SK-N-SH treated with all-trans-retinoic acid at 6 μM for 48 hours (cell line): ENCODE measurements around the gene SF3B5.

Experiments used
- ARNTL ChIP-seq: fragments of 450-650 bp; formaldehyde crosslinking; IDR thresholded peaks from 2 replicates; pipeline ENCODE4 v1.5.0; 2020; ENCODE audit warnings: low read depth, mild to moderate bottlenecking, moderate library complexity, borderline replicate concordance
- ESRRG ChIP-seq: fragments of 250-450 bp; sonication (Bioruptor Pico); IDR thresholded peaks from 2 replicates; pipeline ENCODE4 v1.6.1; 2021; ENCODE audit warnings: mild to moderate bottlenecking
- GLIS3 ChIP-seq: fragments of 250-450 bp; sonication (Bioruptor Pico); IDR thresholded peaks from 2 replicates; pipeline ENCODE4 v1.5.0; 2020; ENCODE audit warnings: mild to moderate bottlenecking, moderate library complexity
- ISL1 ChIP-seq: fragments of 250-450 bp; sonication (Bioruptor Pico); IDR thresholded peaks from 2 replicates; pipeline ENCODE4 v2.1.2; 2022; ENCODE audit warnings: mild to moderate bottlenecking, moderate library complexity
- POU6F1 ChIP-seq: fragments of 250-450 bp; sonication (Bioruptor Pico); IDR thresholded peaks from 2 replicates; pipeline ENCODE4 v1.8.0; 2021; ENCODE audit warnings: low read depth, mild to moderate bottlenecking, moderate library complexity, borderline replicate concordance
- PPARA ChIP-seq: fragments of 250-450 bp; sonication (Bioruptor Pico); IDR thresholded peaks from 2 replicates; pipeline ENCODE4 v1.5.0; 2020; ENCODE audit warnings: mild to moderate bottlenecking, borderline replicate concordance
- RARB ChIP-seq: fragments of 250-450 bp; sonication (Bioruptor Pico); IDR thresholded peaks from 2 replicates; pipeline ENCODE4 v1.8.0; 2021; ENCODE audit warnings: mild to moderate bottlenecking, moderate library complexity
- TOX ChIP-seq: fragments of 250-450 bp; sonication (Bioruptor Pico); IDR thresholded peaks from 2 replicates; pipeline ENCODE4 v1.8.0; 2021; ENCODE audit warnings: mild to moderate bottlenecking, moderate library complexity, borderline replicate concordance
- TSHZ2 ChIP-seq: fragments of 250-450 bp; sonication (Bioruptor Pico); IDR thresholded peaks from 2 replicates; pipeline ENCODE4 v1.5.0; 2020; ENCODE audit warnings: mild to moderate bottlenecking, moderate library complexity
- ZFP3 ChIP-seq: fragments of 250-450 bp; sonication (Bioruptor Pico); IDR thresholded peaks from 2 replicates; pipeline ENCODE4 v1.5.0; 2020; ENCODE audit warnings: mild to moderate bottlenecking, moderate library complexity
- ZNF565 ChIP-seq: fragments of 450-650 bp; formaldehyde crosslinking; conservative IDR thresholded peaks from 2 replicates; pipeline ENCODE4 v1.5.0; 2020; ENCODE audit warnings: low read depth, mild to moderate bottlenecking, moderate library complexity
- ZNF70 ChIP-seq: fragments of 450-650 bp; formaldehyde crosslinking; IDR thresholded peaks from 2 replicates; pipeline ENCODE4 v1.5.0; 2020; ENCODE audit warnings: mild to moderate bottlenecking, moderate library complexity
- TF ChIP-seq, protein P1 (sequence below): fragments of 250-450 bp; sonication (Bioruptor Pico); IDR thresholded peaks from 2 replicates; pipeline ENCODE4 v1.8.0; 2020; ENCODE audit warnings: mild to moderate bottlenecking, moderate library complexity, borderline replicate concordance
- TF ChIP-seq, protein P2 (sequence below): fragments of 250-450 bp; sonication (Bioruptor Pico); IDR thresholded peaks from 2 replicates; pipeline ENCODE4 v1.5.1; 2020; ENCODE audit warnings: low read depth, mild to moderate bottlenecking, moderate library complexity

DNA sequence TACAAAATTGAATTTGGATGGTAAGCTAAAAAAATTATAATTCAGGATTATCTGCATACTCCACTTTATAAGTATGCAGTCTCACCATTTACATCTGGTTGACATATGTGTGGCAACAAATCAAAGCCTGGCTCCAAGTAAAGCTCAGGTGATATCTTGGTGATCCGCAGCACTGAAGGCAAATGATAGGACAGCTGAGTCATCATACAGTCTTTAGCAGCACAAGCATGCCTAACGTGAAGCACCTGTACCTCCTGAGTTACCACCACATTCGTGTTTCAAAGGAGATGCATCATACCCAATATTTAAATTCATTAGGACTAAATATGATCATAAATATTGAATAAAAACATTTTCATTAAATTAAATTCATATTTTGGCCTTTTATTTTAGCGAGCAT, 43.2 kb upstream of the SF3B5 start:
- no peak for TF ChIP-seq ESRRG
- no peak for TF ChIP-seq POU6F1
- no peak for TF ChIP-seq ISL1 (CRISPR knock-in tag)
- TF ChIP-seq, protein P1, sequence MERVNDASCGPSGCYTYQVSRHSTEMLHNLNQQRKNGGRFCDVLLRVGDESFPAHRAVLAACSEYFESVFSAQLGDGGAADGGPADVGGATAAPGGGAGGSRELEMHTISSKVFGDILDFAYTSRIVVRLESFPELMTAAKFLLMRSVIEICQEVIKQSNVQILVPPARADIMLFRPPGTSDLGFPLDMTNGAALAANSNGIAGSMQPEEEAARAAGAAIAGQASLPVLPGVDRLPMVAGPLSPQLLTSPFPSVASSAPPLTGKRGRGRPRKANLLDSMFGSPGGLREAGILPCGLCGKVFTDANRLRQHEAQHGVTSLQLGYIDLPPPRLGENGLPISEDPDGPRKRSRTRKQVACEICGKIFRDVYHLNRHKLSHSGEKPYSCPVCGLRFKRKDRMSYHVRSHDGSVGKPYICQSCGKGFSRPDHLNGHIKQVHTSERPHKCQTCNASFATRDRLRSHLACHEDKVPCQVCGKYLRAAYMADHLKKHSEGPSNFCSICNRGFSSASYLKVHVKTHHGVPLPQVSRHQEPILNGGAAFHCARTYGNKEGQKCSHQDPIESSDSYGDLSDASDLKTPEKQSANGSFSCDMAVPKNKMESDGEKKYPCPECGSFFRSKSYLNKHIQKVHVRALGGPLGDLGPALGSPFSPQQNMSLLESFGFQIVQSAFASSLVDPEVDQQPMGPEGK, result no peak
- TF ChIP-seq, protein P2, sequence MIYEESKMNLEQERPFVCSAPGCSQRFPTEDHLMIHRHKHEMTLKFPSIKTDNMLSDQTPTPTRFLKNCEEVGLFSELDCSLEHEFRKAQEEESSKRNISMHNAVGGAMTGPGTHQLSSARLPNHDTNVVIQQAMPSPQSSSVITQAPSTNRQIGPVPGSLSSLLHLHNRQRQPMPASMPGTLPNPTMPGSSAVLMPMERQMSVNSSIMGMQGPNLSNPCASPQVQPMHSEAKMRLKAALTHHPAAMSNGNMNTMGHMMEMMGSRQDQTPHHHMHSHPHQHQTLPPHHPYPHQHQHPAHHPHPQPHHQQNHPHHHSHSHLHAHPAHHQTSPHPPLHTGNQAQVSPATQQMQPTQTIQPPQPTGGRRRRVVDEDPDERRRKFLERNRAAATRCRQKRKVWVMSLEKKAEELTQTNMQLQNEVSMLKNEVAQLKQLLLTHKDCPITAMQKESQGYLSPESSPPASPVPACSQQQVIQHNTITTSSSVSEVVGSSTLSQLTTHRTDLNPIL (CRISPR knock-in tag), result no peak
- TF ChIP-seq TOX (CRISPR knock-in tag), result no peak
- TF ChIP-seq ZNF70 (CRISPR knock-in tag), result no peak
- no peak for TF ChIP-seq GLIS3
- TF ChIP-seq ARNTL, result no peak
- no peak for TF ChIP-seq PPARA
- TF ChIP-seq TSHZ2 (CRISPR knock-in tag), result no peak
- TF ChIP-seq ZFP3 (CRISPR knock-in tag), result no peak
- no peak for TF ChIP-seq ZNF565 (CRISPR knock-in tag)
- no peak for TF ChIP-seq RARB (CRISPR knock-in tag)
